ENCODE measurements around the gene ALKBH3.

DNA sequence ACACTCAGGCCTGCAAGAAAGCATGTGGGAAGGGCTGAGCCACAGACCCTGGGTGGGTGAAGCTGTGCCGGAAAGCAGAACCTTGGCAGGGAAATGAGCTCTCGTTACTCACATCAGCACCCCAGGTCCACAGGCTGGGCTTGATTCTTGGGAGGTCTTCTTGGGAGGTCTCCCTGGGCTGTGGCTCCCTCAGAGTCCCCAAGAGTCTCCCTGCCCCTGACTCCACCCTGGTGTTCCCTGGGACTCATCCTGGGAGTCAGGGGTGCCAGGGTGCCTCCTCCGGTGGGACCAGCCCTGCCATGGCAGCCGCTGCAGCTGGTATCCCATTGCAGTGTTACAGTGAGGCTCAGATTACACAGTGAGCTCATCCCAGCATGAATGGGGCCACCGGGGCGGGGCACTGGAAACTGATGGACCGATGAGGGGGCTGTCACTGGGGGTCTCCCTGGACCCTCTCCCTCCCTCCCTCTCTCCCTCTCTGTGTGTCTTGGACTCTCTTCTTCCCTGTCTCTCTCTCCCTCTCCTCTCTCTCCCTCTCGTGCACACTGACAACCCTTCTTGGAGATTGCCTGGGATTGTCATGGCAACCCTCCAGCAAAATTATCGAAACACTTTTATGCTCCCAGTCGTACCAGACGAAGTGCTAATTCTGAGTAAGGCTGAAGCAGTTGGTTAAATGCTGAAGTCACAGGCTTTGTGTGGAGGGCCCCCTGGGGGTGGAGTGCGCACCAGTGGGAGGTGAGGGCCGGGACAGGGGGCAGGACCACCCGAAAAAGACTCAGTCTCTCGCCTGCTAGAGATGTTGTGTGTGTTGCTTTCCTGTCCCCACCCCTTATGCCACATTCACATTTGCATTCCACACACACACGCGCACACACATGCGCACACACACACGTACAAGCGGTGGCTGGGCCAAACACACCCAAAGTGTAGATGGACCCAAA, 53.2 kb downstream of the ALKBH3 start:
- no peak for TF ChIP-seq TAF1 (IDR thresholded peaks at IDR 0.05; ENCODE audit: borderline replicate concordance, insufficient read depth, low read length)
- TF ChIP-seq SIN3A (IDR thresholded peaks at IDR 0.05; ENCODE audit: borderline replicate concordance, insufficient read depth, low read length), result no peak

Measured in PFSK-1 (cell line).